ENCODE results near the gene CYBA. TPM values are rescaled to one million over a fixed set of nuclear protein-coding genes. Genes with fewer than 3 reads are reported as not detected.
A peak's percentile ranks its signal among the peaks of the same experiment; 100 is the strongest.

The CYBA gene
- total RNA-seq: 100 to 1,000 TPM; 188 to 220 TPM
- polyA plus RNA-seq (2013, experiment 1 of 2): 63.0 TPM
- polyA plus RNA-seq (2013, experiment 2 of 2): 54.6 TPM
- long read RNA-seq, experiment 1, transcript CYBA-201 (6 exons, 797 nt): major isoform, 81 of 104 reads
- long read RNA-seq, experiment 1, partial matches to known transcripts: 14 of 104 reads
- long read RNA-seq, experiment 1, other reads (novel, unspliced or antisense): 6 of 104 reads
- long read RNA-seq, experiment 2, transcript CYBA-201 (6 exons, 797 nt): major isoform, 162 of 169 reads
- long read RNA-seq, experiment 2, partial matches to known transcripts: 2 of 169 reads
- long read RNA-seq, experiment 2, other reads (novel, unspliced or antisense): 5 of 169 reads
- long read RNA-seq, experiment 3, transcript CYBA-201 (6 exons, 797 nt): major isoform, 5 of 7 reads
- long read RNA-seq, experiment 3, partial matches to known transcripts: 0 of 7 reads
- long read RNA-seq, experiment 3, other reads (novel, unspliced or antisense): 2 of 7 reads
- long read RNA-seq, experiment 4, partial matches to known transcripts: 0 of 1 reads
- long read RNA-seq, experiment 4, other reads (novel, unspliced or antisense): 1 of 1 reads

DNA sequence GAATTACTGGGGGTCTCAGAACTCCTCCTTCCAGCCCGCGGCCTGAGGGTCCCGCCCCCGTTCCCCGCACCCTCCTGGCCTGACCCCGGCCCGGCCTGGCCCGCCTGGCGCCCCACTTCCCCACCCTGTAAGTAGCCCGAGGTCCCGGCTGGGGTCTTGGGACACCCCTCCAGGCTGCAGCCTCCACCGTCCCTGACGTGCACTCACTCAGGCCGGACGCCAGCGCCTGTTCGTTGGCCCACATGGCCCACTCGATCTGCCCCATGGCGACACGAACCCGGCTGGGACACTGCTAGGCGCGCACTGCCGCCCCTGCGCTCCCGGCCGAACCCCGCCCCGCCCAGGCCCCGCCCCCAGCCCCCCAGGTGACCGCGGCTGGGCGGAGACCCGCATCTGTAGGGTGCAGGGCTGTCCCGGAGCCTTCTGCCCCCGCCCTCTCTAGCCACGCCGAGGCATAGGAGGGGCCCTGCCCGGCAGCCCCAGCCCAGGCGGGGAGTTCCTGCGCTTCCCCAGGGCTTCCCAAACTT is at the start of gene CYBA:
Gene CYBA, minus strand, starts transcription at position 305 of the 527 bp plus-strand sequence. Its CDS starts 40 bp downstream, at position 265.
- 0 to 10% methylated on average over 15 to 41 of the region's 41 CpGs for WGBS, 2 experiments (ENCODE audit: insufficient coverage in 1 of 2, insufficient read length in 1 of 2)
- peak; percentile 94 for DNase-seq
- H3K27ac ChIP-seq (ENCODE audit: low read depth, low read length): no peak within 1 kb of the TSS

DNA sequence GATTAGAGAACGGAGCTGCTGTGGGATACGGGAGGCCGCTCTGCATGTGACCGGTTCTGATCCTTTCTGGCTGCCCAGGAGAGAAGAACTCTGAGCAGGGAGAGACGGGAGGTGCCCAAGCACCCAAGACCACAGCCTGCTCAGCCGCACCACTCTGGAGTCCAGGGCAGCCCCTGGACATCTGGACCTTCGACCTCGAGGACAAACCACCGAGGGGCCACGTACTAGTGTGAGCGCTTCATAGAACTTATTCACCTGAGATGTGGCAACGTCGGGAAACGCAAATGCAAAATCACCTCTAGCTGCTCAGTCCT is 49.4 kb upstream of the CYBA start:
- Histone ChIP-seq H3K4me1 (ENCODE audit: control insufficient read depth, insufficient read depth, low read length) (peaks cover 4% of the 10 kb centered on the region), H3K27ac (ENCODE audit: low read depth, low read length) (no peak overlapping the region), H3K9ac (ENCODE audit: extremely low read depth, low read length, poor library complexity, severe bottlenecking) (no peak overlapping the region), H3K27me3 (ENCODE audit: control insufficient read depth, insufficient read depth, low read length, poor library complexity, severe bottlenecking) (no peaks in the 10 kb centered on the region), H3K4me3 (ENCODE audit: low read length) (no peak overlapping the region), H3K9me3 (ENCODE audit: control insufficient read depth, low read length) (no peaks in the 10 kb centered on the region), H3K36me3 (ENCODE audit: control insufficient read depth, insufficient read depth, low read length) (no peaks in the 10 kb centered on the region)
- H3K36me3 Mint-ChIP-seq (ENCODE audit: low read depth): peaks cover 9% of the 10 kb centered on the region
- peaks cover 2% of the 10 kb centered on the region for H3K4me1 Mint-ChIP-seq
- 92 to 95% methylated on average over 12 to 14 of the region's 14 CpGs for WGBS, 2 experiments (ENCODE audit: insufficient coverage in 1 of 2, insufficient read length in 1 of 2)
- no peak overlapping the region for H3K4me3 Mint-ChIP-seq
- no peak overlapping the region for H3K27ac Mint-ChIP-seq
- no peaks in the 10 kb centered on the region for H3K9me3 Mint-ChIP-seq
- DNase-seq: no peak
- TF ChIP-seq, protein P1, sequence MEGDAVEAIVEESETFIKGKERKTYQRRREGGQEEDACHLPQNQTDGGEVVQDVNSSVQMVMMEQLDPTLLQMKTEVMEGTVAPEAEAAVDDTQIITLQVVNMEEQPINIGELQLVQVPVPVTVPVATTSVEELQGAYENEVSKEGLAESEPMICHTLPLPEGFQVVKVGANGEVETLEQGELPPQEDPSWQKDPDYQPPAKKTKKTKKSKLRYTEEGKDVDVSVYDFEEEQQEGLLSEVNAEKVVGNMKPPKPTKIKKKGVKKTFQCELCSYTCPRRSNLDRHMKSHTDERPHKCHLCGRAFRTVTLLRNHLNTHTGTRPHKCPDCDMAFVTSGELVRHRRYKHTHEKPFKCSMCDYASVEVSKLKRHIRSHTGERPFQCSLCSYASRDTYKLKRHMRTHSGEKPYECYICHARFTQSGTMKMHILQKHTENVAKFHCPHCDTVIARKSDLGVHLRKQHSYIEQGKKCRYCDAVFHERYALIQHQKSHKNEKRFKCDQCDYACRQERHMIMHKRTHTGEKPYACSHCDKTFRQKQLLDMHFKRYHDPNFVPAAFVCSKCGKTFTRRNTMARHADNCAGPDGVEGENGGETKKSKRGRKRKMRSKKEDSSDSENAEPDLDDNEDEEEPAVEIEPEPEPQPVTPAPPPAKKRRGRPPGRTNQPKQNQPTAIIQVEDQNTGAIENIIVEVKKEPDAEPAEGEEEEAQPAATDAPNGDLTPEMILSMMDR (conservative IDR thresholded peaks at IDR 0.05): no peak
- no peaks in the 10 kb centered on the region for H3K27me3 Mint-ChIP-seq (ENCODE audit: insufficient read depth)

More for the DNA sequence above, at the start of gene CYBA:
- peak within 1 kb of the TSS; percentile 60 for H3K9ac ChIP-seq (ENCODE audit: extremely low read depth, low read length, poor library complexity, severe bottlenecking)
- Mint-ChIP-seq H3K4me3 (peak within 1 kb of the TSS; percentile 78), H3K27me3 (ENCODE audit: insufficient read depth) (no peaks in the 10 kb centered on the region), H3K9me3 (no peaks in the 10 kb centered on the region), H3K36me3 (ENCODE audit: low read depth) (peaks cover 13% of the 10 kb centered on the region), H3K4me1 (peaks cover 5% of the 10 kb centered on the region), H3K27ac (peak within 1 kb of the TSS; percentile 48)
- H3K27me3 ChIP-seq (ENCODE audit: control insufficient read depth, insufficient read depth, low read length, poor library complexity, severe bottlenecking): no peaks in the 10 kb centered on the region
- TF ChIP-seq, protein P1 (conservative IDR thresholded peaks at IDR 0.05): no peak
- no peaks in the 10 kb centered on the region for H3K36me3 ChIP-seq (ENCODE audit: control insufficient read depth, insufficient read depth, low read length)
- peaks cover 5% of the 10 kb centered on the region for H3K4me1 ChIP-seq (ENCODE audit: control insufficient read depth, insufficient read depth, low read length)
- H3K4me3 ChIP-seq (ENCODE audit: low read length): peak within 1 kb of the TSS; percentile 90
- H3K9me3 ChIP-seq (ENCODE audit: control insufficient read depth, low read length): no peaks in the 10 kb centered on the region

DNA sequence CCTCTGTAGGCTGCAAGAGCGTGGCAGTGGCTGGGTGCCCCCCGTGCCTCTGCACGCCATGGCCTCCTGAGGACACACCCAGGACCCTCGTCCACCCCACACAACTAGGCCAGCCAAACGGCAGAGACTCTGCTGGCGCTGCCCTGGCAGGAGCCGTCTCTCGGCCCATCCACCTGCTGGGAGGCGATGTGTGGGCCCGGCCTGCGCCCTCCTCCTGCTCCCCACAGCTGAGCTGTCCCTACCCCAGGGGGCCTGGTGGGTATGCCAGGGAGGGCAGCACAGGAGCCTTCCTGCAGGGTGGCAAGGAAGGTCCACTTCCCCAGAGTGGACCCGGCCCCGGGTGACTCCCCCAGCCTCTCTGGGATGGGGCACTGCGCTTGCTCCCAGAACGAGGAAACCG is 48.3 kb upstream of the CYBA start:
- no peaks in the 10 kb centered on the region for H3K9me3 ChIP-seq (ENCODE audit: control insufficient read depth, low read length)
- H3K9me3 Mint-ChIP-seq: no peaks in the 10 kb centered on the region
- WGBS, 2 experiments (ENCODE audit: insufficient coverage in 1 of 2, insufficient read length in 1 of 2): 93 to 100% methylated on average over 1 to 16 of the region's 16 CpGs
- no peak overlapping the region for H3K9ac ChIP-seq (ENCODE audit: extremely low read depth, low read length, poor library complexity, severe bottlenecking)
- no peaks in the 10 kb centered on the region for H3K4me1 ChIP-seq (ENCODE audit: control insufficient read depth, insufficient read depth, low read length)
- no peak overlapping the region for H3K4me3 Mint-ChIP-seq
- H3K4me3 ChIP-seq (ENCODE audit: low read length): no peak overlapping the region
- no peaks in the 10 kb centered on the region for H3K27me3 ChIP-seq (ENCODE audit: control insufficient read depth, insufficient read depth, low read length, poor library complexity, severe bottlenecking)
- no peak for DNase-seq
- H3K4me1 Mint-ChIP-seq: no peaks in the 10 kb centered on the region
- H3K36me3 Mint-ChIP-seq (ENCODE audit: low read depth): peaks cover 9% of the 10 kb centered on the region
- H3K27me3 Mint-ChIP-seq (ENCODE audit: insufficient read depth): no peaks in the 10 kb centered on the region
- no peak overlapping the region for H3K27ac Mint-ChIP-seq
- TF ChIP-seq, protein P1 (conservative IDR thresholded peaks at IDR 0.05): no peak
- H3K36me3 ChIP-seq (ENCODE audit: control insufficient read depth, insufficient read depth, low read length): no peaks in the 10 kb centered on the region
- H3K27ac ChIP-seq (ENCODE audit: low read depth, low read length): no peak overlapping the region
